Measurements from ENCODE around the gene CHST1. TPM values are rescaled to one million over a fixed set of nuclear protein-coding genes. Genes with fewer than 3 reads are reported as not detected.

CHST1 gene
- total RNA-seq, 1 experiment from 2014 or later: 0.17 TPM

DNA sequence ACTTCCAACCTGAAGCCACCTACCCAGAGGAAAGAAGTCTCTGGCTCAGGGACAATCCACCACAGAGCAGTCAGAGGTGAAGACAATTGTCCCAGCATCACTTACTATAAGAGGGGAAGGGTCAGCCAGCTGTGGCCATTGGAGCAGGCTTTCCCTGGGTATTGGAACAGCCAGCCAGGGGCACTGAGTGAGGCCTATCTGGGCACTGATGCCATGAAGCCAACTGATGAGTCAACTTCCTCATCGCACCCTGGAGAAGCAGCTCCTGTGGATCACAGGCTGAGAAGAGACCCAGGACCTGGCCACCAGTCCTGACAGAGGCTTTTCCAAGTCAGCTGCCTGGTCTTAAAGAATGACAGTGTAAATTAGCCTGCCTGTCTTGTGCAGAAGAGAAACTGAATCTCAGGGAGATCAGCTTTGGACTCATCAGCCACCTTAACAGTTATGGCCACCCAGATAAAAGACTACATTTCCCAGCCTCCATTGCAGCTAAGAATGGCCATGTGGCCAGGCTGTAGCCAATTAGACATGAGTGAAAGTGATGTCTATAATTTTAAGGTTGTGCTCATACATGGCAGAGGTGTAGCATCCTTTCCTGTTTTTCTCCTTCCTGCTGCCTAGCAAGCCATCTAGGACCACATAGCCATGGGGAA, 19.0 kb downstream of the CHST1 start:
- peak; percentile 38 for DNase-seq (ENCODE audit: low read depth)

DNA sequence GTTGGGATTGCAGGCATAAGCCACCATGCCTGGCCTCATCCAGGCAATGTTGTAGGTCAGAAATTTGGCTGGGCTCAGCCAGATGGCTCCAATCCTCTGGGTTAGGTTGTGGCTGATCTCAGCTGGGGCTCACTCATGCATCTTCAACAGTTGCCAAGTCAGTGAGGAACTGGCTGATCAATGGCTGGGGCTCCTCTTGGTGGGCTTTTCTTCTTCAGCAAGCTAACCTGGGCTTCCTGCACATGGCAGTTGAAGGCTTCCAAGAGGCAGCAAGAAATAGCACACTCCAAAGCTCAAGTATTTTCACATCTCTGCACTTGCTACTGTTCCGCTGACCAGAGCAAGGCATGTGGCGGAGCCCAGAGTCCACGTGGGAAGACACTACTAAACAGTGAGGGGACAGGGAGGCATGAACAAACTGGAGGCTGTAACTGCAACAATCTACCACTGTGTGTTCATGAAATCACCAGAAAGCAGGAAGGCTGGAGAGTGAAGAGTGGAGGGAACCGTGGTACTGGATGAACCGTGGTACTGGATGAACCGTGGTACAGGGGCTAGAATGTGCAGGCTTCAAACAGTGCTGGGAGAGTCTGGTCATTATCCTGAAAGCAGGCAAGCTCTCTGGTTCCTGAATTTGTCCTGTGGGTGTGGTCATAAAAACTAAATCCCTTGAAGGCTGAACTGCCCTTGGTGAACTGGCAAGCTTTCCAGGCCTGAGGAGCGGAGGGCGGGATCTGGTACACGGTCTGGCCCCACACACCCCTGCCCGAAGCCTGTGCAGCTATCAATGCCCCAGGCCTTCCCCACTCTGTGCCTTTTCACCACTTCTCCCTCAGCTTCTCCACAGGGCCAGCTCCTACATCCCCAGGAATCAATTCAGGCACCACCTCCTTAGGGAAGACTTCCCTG, 20.2 kb downstream of the CHST1 start:
- DNase-seq (ENCODE audit: low read depth): no peak

DNA sequence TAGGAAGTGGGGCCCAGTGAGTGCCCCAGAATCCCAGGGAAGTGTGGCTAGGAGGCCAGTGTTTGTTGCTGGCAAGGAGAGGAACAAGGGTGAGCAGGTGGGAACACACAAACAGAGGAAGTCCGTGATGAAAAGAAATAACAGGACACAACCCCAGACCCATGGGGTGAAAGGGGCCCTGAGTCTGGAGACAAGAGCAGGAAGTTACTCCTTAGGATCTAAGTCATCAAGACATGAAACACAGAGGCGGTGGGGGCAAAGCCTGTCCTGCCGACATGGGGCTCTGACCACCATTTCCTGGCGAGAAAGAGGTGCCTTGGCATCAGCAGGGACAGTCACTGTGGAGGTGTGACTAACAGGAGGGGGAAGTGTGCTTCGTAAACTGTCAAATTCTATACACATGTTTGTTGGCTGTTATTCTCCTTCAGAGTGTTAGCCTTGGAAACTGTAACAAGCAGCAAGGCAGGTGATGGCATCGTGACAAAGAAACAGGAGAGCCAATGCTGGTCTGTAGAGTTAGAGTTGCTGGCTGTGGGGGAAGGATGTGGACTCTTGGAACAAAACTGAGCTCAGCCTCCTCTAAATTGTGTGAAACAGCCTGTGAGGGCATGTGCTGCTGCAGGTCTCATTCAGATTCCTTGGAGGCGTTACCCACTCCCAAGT, 21.7 kb downstream of the CHST1 start:
- no peak for DNase-seq (ENCODE audit: low read depth)

DNA sequence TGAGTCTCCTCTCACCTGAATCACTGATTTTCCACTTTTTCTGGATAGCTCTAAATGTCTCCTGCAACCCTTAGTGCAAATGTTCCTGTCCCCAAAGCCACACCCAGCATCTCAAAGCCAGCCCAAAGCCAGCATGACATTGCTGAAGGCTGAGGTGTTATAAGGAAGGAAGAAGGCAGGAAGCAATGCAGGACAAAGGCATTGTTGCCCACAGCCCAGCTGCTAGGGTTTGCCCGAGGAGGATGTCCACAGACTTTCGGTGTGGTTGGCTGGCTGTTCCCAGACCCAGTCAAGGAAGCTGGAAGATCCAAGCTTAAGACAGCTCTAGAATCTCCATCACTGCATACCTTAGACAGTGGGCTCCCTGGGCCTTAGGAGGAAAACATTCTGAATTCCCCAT, 23.5 kb downstream of the CHST1 start:
- no peak for DNase-seq (ENCODE audit: low read depth)

DNA sequence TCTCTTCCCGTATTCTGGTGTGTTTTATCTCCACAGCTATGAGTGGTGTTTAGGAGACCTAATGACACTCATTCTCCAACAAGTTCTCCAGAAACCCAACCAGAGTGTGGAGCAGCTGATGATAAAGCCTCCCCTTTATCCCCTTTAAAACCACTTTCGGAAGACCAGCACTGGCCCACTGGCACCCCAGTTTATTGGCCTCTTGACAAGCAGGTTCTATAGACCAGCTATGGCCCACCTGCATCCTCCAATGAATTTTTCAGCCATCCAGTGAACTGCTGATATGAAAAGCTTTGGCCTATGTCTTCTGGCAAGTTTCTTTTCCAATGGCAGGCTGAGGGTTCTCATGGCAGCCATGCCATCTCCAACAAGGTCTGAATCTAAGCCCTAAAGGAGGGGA, 27.4 kb downstream of the CHST1 start:
- DNase-seq (ENCODE audit: low read depth): no peak

DNA sequence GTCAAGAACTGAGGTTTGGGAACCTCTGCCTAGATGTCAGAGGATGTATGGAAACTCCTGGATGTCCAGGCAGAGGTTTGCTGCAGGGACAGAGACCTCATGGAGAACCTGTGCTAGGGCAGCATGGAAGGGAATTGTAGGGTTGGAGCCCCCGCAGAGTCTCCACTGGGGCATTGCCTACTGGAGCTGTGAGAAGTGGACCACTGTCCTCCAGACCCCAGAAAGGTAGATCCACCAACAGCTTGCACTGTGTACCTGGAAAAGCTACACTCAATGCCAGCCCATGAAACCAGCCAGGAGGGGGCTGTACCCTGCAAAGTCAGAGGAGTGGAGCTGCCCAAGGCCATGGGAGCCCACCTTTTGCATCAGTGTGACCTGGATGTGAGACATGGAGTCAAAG, 29.5 kb downstream of the CHST1 start:
- DNase-seq (ENCODE audit: low read depth): no peak

DNA sequence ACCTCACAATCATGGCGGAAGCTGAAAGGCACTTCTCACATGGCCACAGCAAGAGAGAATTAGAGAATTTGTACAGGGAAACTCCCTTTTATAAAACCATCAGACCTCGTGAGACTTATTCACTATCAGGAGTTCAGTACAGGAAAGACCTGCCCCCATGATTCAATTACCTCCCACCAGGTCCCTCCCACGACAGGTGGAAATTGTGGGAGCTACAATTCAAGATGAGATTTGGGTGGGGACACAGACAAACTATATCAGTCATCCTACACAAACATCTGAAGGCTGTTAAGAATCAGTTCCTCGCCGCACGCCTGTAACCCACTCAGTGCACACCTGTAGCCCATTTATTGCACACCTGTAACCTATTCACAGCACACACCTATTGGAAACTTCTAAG, 39.8 kb downstream of the CHST1 start:
- DNase-seq (ENCODE audit: low read depth): no peak

DNA sequence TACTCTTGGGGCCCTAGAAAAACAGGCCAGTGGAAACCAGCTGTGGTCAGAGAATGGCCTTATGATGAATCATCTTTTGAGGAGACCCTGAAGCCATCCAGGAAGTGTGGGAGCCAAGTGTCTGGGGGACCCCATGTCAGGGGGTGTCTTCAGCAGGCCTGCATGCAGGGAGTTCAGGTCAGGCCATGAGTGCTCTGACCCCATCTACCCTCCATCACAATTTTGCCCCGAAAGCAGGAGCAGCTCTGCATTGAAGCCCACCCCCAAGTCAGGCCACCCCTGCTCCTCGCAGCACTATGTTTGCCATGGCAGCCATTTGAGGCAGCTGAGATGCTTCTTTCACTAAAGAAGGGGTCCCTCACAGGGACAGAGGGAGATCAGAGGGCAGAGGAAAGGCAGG, 41.3 kb downstream of the CHST1 start:
- no peak for DNase-seq (ENCODE audit: low read depth)

DNA sequence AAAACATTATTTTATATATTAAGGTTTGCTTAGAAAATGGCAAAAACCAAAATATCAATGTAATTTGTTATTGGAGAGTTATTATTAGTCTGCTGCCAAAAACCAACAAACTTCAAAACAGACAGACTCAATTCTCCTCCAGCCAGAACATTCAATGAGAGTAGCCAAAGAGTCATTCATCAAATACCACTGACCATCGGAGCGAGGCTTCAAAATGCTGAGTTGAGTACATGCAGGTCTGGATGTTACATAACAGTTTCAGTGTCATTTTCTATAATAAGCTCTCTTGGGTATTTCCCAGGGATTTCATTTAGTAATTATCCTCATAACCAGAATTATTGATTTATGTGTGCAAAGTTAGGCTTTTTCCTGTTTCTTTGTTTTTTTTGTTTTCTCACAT, 42.6 kb downstream of the CHST1 start:
- DNase-seq (ENCODE audit: low read depth): no peak

DNA sequence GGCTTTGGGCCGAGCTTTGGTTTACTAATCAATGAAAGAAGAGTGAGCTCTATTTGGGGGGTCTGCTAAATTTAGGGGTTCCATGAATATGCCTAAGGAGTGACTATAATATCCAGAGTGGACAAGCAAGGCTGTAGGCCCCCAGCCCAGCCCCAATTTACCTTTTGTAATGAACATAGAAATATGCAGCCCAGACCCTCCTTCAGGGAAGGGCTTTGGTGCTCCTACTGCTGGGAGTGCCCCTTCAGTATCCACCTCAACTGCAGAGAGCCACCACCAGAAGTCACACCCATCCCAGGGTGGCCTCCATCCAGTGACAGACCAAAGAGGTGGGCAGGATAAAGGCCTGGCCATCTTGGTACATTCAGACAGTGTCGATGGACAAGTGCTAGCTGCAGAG, 43.1 kb downstream of the CHST1 start:
- no peak for DNase-seq (ENCODE audit: low read depth)

DNA sequence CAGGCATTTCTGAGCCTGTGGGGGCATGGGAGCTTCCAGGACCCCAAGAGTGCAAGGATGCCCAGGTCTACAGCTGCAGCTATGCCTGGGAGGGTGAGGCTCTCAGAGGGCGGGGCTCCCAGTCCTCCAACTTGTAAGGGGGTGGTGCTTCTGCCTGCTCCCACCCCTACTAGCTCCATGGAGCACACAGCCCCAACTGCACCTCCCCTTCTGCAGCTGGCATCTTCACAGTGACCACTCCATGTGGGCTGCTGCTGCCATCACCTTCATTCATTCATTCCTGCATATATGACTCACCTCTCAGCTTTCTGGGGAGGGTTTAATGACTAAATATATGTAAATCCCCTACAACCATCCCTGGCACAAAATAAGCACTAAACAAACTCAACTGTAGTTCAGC, 43.8 kb downstream of the CHST1 start:
- no peak for DNase-seq (ENCODE audit: low read depth)

DNA sequence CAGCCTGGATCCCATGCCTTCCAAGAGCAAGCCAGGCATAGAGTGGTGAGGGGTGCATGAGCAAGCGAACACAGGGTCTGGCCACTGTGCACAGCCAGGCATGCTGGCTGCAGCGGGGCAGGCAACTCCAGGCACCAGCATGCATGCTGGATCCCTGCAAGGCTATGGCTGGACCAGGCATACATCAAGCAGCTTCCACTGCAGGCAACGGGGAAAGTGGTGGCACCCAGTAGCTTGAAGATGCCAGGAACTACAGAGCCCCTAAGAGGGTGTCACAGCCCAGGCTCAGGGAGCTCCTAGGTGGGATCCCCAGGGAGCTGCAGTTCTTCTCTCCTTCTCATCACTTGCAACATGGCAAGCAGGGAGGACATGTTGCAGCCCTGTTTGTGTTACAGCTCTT, 45.2 kb downstream of the CHST1 start:
- no peak for DNase-seq (ENCODE audit: low read depth)

DNA sequence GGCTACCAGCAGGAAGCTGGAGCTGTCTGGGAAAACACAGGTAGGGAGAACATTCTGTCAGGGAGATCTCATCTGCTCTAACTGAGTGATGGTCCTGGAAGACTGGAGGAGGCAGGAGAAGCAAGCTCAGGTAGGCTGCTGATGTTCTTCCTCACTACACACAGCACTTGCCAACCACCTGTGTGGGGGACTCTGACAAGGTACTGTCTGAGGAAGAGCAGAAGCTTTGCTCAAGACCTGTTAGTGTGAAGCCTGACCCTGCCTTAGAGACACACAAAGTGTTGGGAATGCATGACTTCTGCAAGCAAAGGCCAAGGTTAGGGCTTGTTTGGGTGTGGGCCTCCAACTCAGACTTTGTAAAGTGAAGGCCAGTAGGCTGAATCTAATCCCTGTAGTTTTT, 46.5 kb downstream of the CHST1 start:
- DNase-seq (ENCODE audit: low read depth): no peak

DNA sequence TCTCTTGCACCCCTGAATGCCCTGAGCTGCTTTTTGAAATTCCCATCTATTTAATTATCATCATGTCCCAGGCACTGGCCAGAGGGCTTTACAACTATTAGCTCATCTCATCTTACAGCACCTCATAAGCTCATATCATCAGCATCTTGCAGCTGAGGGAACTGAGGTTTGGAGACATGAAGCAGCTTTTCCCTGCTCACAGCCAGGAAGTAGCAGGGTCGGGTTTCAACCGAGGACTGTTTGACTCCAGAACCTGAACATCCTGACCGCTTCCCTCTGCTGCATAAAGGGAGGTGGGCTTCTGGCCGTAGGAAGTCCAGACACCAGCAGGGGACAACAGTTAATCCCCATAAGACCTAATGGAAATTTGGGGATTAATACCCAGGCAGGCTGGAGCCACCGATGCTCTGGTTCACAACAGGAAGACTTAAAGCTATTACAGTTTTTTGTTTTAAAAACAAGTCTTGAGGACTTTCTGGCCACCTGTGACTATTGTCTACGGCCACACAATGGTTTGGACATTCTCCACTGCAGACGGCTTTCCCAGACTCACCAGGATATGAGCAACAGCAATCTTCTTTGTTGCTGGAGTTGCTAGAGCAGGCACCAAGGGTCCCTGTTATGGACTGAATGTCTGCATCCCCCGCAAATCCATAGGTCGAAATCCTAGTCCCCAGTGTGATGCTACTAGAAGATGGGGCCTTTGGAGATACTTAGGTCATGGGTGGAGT, 47.4 kb downstream of the CHST1 start:
- DNase-seq (ENCODE audit: low read depth): no peak

DNA sequence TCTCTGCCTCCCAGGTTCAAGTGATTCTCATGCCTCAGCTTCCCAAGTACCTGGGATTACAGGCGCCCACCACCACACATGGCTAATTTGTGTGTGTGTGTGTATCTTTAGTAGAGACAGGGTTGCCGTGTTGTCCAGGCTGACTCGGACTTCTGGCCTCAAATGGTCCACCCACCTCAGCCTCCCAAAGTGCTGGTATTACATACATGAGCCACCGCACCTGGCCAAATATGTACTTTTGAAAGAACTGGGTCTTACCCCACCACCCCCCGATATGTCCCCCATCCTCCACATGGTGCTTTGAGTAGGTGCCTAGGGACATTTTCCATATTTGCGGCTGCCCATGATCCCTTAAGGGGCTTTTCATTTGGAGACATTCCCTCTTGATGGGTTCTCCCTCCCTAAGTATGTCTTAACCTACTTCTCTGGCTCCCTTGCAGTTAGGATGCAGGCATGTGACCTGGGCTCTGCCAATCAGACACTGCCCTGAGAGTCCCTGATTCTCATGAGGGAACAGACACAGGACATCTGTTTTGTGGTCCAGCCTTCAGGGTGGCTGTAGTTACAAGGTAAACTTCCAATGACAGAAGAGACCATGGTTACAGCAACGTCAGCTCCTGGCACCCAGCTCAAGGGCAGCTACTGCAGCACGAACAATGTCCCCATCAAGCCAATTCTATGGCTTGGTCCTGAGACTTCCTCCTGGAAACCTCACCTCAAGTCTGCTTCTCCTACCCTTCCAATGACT, 48.4 kb downstream of the CHST1 start:
- no peak for DNase-seq (ENCODE audit: low read depth)

DNA sequence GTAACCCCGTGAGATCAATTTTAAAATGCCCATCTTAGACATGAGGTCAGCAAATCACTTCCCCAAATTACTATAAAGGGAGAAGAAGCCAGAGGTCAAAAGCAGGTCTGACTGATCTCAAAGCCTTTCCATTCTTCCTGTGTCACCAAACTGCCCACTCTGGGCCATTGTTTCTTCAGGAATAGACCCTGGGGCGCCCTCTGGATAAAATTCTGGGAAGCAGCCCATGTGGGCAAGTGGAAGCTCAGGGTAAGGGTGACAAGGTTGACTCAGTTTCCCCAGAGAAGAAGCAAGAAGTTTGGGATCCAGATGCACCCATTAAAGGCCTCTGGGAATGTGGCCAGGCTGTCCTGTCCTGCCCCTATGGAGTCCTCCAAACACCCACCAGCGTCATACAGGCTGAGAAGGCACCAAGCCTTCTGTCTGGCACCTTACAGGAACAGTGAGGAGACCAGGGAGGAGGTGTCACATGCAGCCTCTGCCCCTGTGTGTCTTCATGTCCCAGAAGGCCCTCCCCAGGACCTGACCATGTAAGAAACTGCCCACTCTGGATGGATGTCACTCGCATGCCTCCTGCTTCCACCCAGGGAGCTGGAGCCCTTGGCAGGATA, 50.1 kb downstream of the CHST1 start:
- DNase-seq (ENCODE audit: low read depth): no peak

DNA sequence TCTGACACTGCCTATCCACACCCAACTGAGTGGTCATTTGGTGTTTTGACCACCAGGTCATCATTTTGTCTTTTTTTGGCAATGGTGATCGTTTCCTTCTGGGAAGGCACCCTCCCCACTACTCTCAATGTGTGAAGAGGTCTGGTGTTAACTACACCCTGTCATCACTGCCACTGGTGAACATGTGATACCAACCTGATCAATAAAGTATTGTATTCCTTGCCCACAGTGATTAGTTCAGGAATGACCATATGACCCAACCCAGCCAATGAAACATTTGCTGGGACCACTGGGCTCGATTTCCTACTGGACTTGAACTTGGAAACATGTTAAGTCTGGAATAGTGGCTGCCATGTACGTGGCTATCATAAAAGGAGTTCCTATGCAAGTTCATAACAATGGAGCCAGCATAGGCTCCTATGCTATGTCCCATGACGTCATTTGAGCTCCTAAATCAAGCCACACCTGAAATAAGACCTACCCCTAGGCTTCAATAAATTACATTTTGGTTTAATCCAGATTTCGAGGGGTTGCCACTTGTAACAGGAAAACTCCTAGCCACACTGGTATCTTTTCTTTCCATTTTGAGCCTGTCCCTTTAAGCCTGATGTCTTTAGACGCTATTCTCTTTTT, 51.1 kb downstream of the CHST1 start:
- DNase-seq (ENCODE audit: low read depth): no peak

DNA sequence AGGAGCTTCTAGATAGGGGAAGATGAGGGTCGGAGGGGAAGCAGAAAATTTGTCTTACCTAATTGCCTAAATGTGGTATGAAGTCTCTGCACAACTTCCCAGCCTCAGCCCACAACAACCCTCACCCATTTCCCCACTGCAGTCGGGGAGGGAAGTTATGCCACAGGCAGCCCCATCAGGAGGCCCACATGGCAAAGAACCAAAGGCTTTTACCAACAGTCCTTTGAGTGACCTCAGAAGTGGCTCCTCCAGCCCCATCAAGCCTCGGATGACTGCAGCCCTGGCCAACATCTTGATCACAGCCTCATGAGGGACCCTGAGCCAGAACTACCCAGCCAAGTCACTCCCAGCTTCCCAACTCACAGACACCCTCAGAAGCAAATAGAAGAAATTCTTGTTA, 54.8 kb downstream of the CHST1 start:
- DNase-seq (ENCODE audit: low read depth): no peak

DNA sequence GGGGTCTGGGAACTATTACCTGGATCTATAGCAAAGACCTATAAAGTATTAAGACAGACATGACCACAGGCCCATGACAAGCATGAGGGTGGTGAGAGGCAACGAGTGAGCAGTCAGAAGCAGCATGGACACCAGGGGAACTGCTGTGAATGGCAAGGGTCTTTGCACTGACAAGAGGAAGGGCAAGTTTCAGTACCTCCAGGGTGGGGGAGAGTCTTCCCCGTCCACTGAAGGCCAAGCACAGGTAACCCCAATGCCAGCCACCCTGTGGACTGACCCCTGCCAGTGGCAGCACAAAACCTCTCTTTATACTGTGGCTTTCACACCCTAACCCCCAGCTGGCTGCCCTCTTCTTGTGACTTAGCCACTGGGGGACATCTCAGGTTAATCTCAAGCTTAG, 55.5 kb downstream of the CHST1 start:
- no peak for DNase-seq (ENCODE audit: low read depth)

DNA sequence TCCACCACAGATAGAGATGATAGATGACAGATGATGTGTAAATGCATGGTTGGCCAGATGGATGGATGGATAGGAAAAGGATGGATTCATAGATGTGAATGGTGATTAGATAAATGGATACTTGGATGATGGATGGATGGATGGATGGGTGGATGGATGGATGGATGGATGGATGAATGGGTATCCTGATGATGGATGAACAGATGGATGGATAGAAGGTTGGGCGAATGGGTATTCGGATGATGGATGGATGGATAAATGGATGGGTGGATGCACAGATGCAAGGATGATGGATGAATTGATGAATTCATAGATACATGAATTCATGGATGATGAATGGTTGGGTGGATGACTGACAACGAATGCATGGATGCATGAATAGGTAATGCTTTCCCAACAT, 56.1 kb downstream of the CHST1 start:
- DNase-seq (ENCODE audit: low read depth): no peak

DNA sequence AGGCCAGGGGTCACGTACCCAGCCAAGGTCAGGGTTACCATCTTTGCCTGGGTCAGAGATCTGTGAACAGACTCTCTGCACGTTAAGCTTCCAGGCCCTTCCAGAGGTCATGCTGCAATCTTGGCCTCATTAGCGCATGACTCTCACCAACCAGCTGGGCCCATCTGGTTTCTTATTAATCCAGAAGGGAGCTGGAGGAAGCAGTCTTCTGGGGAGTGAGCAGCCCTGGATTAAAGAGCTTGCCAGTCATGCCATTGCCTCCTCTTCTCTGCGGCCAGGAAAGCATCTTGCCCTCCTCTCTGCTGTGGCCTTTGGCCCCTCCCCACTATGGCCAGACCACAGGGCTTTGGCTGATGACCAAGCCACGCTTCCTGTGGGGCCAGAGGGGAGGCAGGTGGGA, 57.4 kb downstream of the CHST1 start:
- DNase-seq (ENCODE audit: low read depth): peak; percentile 13
